HG03432 (cell line): ENCODE measurements around the gene PDE6B.

Experiments used
- ATAC-seq: cut with Tn5 transposase; IDR thresholded peaks from one replicate; pipeline ENCODE4 v1.9.1; 2021; ENCODE audit warnings: mild to moderate bottlenecking, moderate library complexity; ENCODE audit not compliant: unreplicated experiment

Gene PDE6B

DNA sequence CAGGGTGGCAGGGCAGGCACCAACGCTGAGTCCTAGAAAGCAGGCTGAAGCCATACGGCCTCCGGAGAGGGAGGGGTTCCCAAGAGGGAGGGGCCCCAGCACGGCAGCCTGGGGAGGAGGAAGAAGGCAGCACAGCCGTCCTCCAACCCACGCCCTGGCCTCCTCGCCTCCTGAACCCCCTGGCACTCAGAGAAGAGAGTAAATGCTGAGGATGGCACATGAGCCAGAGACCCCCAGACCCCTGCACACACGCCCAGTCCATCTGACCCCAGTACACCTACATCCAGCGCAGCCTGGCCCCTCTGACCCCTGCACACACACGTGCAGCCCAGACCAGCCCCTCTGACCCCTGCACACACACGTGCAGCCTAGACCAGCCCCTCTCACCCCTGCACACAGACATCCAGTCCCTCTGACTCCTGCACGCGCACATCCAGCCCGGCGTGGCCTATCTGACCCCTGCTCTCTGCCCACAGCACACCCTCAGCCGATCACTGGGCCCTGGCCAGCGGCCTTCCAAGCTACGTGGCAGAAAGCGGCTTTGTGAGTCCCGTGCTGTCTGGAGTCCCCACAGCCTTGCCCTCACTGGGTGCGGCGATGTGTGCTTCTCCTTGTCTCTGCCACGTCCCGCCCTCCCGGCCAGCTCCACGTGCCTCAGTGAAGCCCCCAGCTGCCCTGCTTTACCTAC lies 30.2 kb downstream of the PDE6B start:
- no peak for ATAC-seq

- ATAC-seq = no peak
Observed at GRCh38 chr4:656436-657337, 31.3 kb downstream of the PDE6B start.

GRCh38 chr4:657338-657833 lies 32.0 kb downstream of the PDE6B start:
- no peak for ATAC-seq

- no peak for ATAC-seq
Observed at GRCh38 chr4:657834-658667, 32.7 kb downstream of the PDE6B start.

DNA sequence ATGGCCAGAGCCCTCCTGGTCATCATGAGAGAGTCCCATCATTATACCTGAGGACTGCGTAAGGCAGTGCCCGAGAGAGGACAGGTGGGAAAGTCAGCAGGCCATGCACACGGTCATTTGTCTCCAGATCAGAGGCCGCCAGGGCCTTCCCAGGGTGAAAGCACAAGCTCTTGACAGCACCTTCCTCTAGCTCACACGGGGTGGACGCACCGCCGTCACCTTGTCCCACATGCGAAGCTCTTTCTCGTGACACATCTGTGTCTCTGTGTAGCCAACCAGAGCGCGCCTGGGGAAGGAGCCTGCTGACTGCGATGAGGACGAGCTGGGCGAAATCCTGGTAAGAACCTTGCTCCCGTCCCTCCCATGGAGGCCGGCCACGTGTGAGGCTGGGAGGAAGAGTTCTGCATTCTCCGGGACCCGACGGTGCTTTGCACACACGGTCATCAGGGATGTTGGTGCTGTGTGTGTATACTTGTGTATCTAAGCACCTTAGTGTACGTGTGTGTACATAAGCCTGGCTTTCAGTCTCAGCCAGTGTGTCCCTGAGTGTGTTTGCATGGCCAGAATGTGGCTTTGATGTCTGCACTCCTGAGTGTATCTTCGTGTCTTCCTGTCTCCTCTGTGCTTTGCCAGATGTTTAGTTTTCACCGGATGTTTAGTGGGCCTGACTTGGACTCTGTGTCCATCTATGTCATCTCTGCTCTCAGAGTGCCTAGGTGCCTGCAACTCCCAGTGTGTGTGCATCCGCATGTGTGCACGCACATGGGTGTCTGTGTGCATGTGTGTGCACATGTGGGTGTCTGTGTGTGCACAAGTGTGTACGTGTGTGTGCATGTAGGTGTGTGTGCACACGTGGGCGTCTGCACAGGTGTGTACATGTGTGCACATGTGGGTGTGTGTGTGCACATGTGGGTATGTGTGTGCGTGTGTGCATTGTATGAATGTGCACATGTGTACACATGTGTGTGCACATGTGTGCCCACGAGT lies 33.6 kb downstream of the PDE6B start:
- no peak for ATAC-seq

GRCh38 chr4:659851-660250 lies 34.5 kb downstream of the PDE6B start:
- no peak for ATAC-seq

GRCh38 chr4:660401-660800 lies 35.0 kb downstream of the PDE6B start:
- no peak for ATAC-seq

DNA sequence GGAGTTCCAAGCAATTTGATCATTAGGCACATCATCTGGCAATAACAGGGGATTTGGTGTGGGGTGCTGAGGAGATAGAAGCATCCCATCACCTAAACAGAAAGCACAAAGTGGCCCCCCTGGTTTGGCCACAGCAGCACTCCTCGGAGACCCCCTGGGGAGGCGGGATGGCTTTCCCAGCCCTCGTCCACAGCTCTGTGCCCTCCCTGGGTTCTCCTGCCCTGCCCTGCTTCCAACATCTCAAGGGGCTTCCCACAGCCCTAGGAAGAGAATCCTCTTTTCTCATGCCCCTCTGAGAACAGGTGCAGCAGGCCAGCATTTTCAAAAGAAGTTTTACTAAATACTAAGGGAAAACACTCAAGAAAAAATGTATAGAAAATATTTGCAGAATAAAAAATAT lies 35.9 kb downstream of the PDE6B start:
- no peak for ATAC-seq

DNA sequence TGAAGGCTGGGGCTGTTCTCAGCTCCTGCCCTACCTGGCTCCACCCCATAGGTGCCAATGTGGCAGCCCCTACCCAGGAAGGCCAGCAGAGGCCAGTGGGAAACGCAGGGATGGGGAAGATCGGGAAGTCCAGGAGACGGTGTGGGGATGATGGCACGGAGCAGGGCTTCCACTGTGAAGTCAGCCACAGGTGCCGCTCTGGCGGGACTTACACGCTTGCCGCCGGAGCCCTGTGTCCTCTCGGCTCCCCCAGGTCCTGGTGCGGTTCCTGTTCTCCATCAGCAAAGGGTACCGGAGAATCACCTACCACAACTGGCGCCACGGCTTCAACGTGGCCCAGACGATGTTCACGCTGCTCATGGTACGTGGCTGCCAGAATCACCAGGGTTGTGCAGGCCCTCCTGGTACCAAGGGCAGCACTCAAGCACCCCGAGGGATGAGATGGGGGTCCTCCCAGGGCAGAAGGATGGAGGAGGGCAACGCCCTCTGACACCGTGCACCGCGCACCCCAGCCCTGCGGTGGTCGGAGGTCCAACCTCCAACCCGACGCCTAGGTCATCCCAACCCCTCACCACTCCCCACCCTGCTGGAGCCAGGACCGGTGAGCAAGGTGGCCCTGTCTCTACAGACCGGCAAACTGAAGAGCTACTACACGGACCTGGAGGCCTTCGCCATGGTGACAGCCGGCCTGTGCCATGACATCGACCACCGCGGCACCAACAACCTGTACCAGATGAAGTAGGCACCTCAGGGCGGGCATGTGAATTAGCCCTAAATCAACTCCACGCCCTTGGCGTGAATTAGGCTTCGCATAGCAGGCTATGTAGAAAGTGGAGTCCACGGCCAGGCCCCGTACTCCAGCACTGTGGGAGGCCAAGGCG lies 36.7 kb downstream of the PDE6B start:
- no peak for ATAC-seq

- ATAC-seq = no peak
Observed at GRCh38 chr4:663046-663437, 37.7 kb downstream of the PDE6B start.

DNA sequence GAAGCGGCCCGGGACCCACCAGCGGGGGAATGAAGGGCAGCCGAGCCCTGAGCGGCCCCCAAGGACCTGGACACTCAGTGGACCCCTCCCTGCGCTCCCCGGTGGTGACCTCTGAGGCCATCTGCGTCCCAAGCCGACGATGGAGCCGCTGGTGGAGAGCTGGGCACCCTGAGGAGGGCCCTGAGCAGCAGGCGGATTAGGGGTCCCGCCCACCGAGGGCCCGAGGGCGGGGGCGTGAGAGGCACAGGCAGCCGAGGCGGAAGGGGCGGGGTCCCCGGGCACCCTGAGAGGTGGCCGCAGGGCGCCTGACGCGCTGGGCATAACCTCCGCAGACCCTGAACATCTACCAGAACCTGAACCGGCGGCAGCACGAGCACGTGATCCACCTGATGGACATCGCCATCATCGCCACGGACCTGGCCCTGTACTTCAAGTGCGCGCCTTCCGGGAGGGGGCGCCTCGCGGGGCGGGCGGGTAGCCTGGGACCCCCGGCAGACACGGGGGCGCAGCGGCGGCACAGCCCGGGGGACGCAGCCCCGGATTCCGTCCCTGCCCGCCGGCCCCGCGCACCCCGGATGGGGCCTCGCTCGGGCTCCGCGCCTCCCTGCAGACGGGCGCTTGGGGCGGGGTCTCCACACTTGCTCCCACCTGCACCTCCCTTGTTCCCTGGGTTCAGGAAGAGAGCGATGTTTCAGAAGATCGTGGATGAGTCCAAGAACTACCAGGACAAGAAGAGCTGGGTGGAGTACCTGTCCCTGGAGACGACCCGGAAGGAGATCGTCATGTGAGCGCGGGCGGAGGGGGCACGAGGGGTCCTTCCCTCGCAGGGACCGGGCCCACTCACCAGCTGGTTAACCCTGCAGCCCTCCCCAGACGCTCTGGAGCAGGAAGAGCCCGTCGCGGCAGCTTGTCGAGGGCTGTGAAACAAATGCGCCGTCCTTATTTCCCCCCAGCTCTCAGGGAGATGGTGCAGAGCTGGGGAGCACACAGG lies 38.4 kb downstream of the PDE6B start:
- ATAC-seq = peak; percentile 73

DNA sequence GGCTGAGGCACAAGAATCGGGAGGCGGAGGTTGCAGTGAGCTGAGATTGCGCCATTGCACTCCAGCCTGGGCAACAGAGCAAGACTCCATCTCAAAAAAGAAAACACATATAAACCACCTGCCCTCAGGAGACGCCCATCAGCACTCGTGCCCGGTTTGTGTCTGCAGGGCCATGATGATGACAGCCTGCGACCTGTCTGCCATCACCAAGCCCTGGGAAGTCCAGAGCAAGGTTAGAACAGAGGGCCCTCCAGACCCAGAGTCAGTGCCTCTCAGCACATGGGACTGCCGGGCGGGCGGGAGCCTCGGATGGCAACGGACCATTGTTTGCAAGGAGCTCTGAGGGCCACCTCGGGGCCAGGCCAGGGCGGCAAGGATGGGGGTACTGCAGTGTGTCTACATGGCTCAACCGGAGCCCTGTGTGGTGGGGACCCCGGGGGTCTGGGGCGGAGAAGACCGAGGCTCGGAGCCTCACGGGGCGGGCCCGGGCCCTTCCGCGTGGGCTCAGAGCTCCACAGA lies 39.4 kb downstream of the PDE6B start:
- ATAC-seq = no peak

GRCh38 chr4:665381-665750 lies 40.0 kb downstream of the PDE6B start:
- ATAC-seq = no peak

DNA sequence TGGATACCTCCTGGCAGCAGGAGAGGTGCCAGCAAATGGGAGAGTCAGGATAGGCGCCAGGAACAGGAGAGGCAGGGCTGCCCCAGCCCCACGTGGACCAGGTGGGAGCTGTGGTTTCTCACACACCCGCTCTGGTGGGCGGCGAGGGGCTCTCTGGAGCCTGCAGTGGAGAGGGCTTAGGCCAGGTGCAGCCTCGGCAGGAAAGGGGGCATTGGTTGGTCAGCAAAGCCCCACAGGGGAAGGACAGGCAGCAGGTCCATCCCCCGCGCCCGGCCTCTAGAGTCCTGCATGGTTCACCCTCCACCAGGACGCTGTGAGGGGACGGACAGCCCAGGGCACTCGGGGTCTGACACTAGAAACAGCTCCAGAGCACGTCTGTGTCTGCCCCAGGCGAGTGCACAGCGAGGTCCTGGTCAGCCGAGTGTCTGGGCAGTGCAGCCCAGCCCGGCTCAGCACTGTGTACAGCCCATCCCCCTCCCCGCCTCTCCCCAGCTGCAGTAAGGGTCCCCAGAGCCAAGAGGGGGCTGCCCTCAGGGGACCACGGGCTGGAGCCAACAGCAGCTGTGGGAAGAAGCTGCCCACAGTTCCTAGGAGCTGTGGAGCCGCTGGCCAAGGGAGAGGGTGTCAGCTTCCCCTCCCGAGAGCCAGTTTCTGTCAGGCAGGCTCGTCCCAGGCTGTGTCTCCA lies 40.5 kb downstream of the PDE6B start:
- ATAC-seq = no peak

DNA sequence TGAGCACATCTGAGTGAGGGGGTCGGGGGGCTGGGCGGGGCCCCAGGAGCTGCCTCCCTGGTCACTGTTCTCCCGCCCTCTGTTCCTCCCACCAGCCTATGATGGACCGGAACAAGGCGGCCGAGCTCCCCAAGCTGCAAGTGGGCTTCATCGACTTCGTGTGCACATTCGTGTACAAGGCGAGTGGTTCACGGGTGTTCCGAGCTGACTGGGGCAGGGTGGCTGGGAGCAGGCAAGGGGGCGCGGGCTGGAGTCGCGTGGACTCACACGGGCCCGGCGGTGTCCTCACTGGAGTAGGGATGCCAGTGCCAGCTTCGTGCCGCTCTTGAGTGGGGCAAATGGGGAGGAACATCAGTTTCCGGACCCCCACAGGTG lies 41.0 kb downstream of the PDE6B start:
- ATAC-seq = no peak

GRCh38 chr4:666822-667544 lies 41.6 kb downstream of the PDE6B start:
- no peak for ATAC-seq

- no peak for ATAC-seq
Observed at GRCh38 chr4:667545-667925, 42.2 kb downstream of the PDE6B start.
